A549 (cell line): ENCODE data around the gene PRSS57. TPM values are rescaled to one million over a fixed set of nuclear protein-coding genes. Genes with fewer than 3 reads are reported as not detected.

Experiments
- ATAC-seq, 2 experiments: fragments of 200-7000 bp in 1 of 2; fragments of >200 bp in 1 of 2; cut with Nextera tagmentation in 1 of 2; cut with Tn5 transposase in 1 of 2; 3 replicates each; pipeline versions ENCODE4 v1.8.0 to v1.9.1; 2018 to 2020; ENCODE audit warnings: mild to moderate bottlenecking in 1 of 2, moderate library complexity in 1 of 2
- CTCF ChIA-PET: fragments of 300-600 bp; sonication (Branson Sonifier 250); formaldehyde crosslinking; extraction: SDS; loops from one replicate; lab custom pipeline; 2021; ENCODE audit warnings: antibody characterized with exemption, inconsistent platforms; lab: Yijun Ruan, JAX
- POLR2A ChIA-PET: fragments of 350-600 bp; formaldehyde crosslinking; extraction: SDS; loops from one replicate; lab custom pipeline; 2021; ENCODE audit warnings: antibody characterized with exemption, inconsistent platforms; lab: Yijun Ruan, JAX
- DNase-seq, 2 experiments: peaks; one replicate each; pipeline versions ENCODE4 v3.0.0 to v3.0.0-alpha.2; 2011 to 2016; ENCODE audit warnings: low read depth in 1 of 2, low spot score in 1 of 2
- FAIRE-seq: peaks from 2 replicates; lab custom pipeline; 2011; peaks lifted over from hg19 to GRCh38; lab: Jason Lieb, UNC
- H3K27ac ChIP-seq, 2 experiments: fragments of >200 bp; sonication (Bioruptor Twin); formaldehyde crosslinking; 3 replicates each; pipeline ENCODE4 v1.5.1; 2016 to 2017
- H3K4me1 ChIP-seq: fragments of >200 bp; sonication (Bioruptor Twin); formaldehyde crosslinking; 3 replicates; pipeline ENCODE4 v1.6.1; 2016
- H3K4me2 ChIP-seq: fragments of >200 bp; sonication (Bioruptor Twin); formaldehyde crosslinking; 3 replicates; pipeline ENCODE4 v1.6.1; 2016
- H3K4me3 ChIP-seq: fragments of >200 bp; sonication (Bioruptor Twin); formaldehyde crosslinking; 3 replicates; pipeline ENCODE4 v1.5.1; 2016
- H3K9me3 ChIP-seq: fragments of >200 bp; sonication (Bioruptor Twin); formaldehyde crosslinking; 3 replicates; pipeline ENCODE4 v1.6.1; 2016
- ATOH8 ChIP-seq: fragments of 250-450 bp; sonication (Bioruptor Pico); IDR thresholded peaks from 2 replicates; pipeline ENCODE4 v1.5.0; 2020; ENCODE audit warnings: low read depth, mild to moderate bottlenecking, moderate library complexity
- BCL3 ChIP-seq: fragments of >200 bp; sonication (Bioruptor Twin); formaldehyde crosslinking; IDR thresholded peaks from 3 replicates; pipeline ENCODE4 v1.6.1; 2016
- BHLHE40 ChIP-seq: IDR thresholded peaks from 2 replicates; pipeline ENCODE4 v1.6.1; 2012; ENCODE audit warnings: low read depth, low read length, inconsistent platforms
- CBX2 ChIP-seq: fragments of 200-600 bp; sonication (generic); IDR thresholded peaks from 2 replicates; pipeline ENCODE4 v1.6.1; 2016; ENCODE audit warnings: low read depth, mild to moderate bottlenecking, borderline replicate concordance
- CEBPB ChIP-seq, 2 experiments: fragments of >200 bp in 1 of 2; sonication (Bioruptor Twin) in 1 of 2; formaldehyde crosslinking in 1 of 2; IDR thresholded peaks; 2 replicates each; pipeline ENCODE4 v1.6.1; 2012 to 2016
- CHD2 ChIP-seq: fragments of 150-350 bp; IDR thresholded peaks from 2 replicates; pipeline ENCODE4 v1.6.1; 2014; ENCODE audit warnings: low read length; ENCODE audit not compliant: partially characterized antibody
- CTCF ChIP-seq: fragments of >200 bp; sonication (Bioruptor Twin); formaldehyde crosslinking; IDR thresholded peaks from 3 replicates; pipeline ENCODE4 v1.5.1; 2016
- EP300 ChIP-seq, 2 experiments: fragments of >200 bp; sonication (Bioruptor Twin); formaldehyde crosslinking; IDR thresholded peaks; 2 replicates in 1 of 2; 3 replicates in 1 of 2; pipeline ENCODE4 v1.6.1; 2016 to 2017
- FOSL2 ChIP-seq, 2 experiments: fragments of 450-650 bp in 1 of 2; fragments of >200 bp in 1 of 2; sonication (Bioruptor Twin) in 1 of 2; formaldehyde crosslinking; IDR thresholded peaks; 2 replicates each; pipeline versions ENCODE4 v1.5.0 to v1.6.1; 2016 to 2020; ENCODE audit warnings: mild to moderate bottlenecking in 1 of 2, moderate library complexity in 1 of 2
- FOXS1 ChIP-seq: fragments of 250-450 bp; sonication (Bioruptor Pico); IDR thresholded peaks from 2 replicates; pipeline ENCODE4 v1.5.0; 2020; ENCODE audit warnings: mild to moderate bottlenecking, moderate library complexity
- HDAC2 ChIP-seq: fragments of 200-600 bp; sonication (generic); IDR thresholded peaks from 2 replicates; pipeline ENCODE4 v1.6.1; 2016
- HES2 ChIP-seq: fragments of >200 bp; sonication (Bioruptor Twin); formaldehyde crosslinking; IDR thresholded peaks from 2 replicates; pipeline ENCODE4 v1.6.1; 2016
- HOXA7 ChIP-seq: fragments of 250-450 bp; sonication (Bioruptor Pico); IDR thresholded peaks from 2 replicates; pipeline ENCODE4 v1.5.0; 2020; ENCODE audit warnings: mild to moderate bottlenecking, moderate library complexity
- HOXB13 ChIP-seq: fragments of 250-450 bp; sonication (Bioruptor Pico); IDR thresholded peaks from 2 replicates; pipeline ENCODE4 v1.5.0; 2020; ENCODE audit warnings: low read depth, mild to moderate bottlenecking, moderate library complexity
- HOXB5 ChIP-seq: fragments of 250-450 bp; sonication (Bioruptor Pico); IDR thresholded peaks from 2 replicates; pipeline ENCODE4 v1.5.0; 2020; ENCODE audit warnings: mild to moderate bottlenecking, moderate library complexity
- JUN ChIP-seq, 2 experiments: fragments of >200 bp; sonication (Bioruptor Twin); formaldehyde crosslinking; IDR thresholded peaks; 2 replicates in 1 of 2; 3 replicates in 1 of 2; pipeline ENCODE4 v1.6.1; 2016 to 2017
- JUNB ChIP-seq: fragments of >200 bp; sonication (Bioruptor Twin); formaldehyde crosslinking; IDR thresholded peaks from 2 replicates; pipeline ENCODE4 v1.6.1; 2016
- KDM1A ChIP-seq: fragments of 200-600 bp; sonication (generic); IDR thresholded peaks from 2 replicates; pipeline ENCODE4 v1.6.1; 2016; ENCODE audit warnings: low read depth, mild to moderate bottlenecking
- MAFK ChIP-seq: fragments of 450-650 bp; IDR thresholded peaks from 2 replicates; pipeline ENCODE4 v1.6.1; 2014; ENCODE audit not compliant: partially characterized antibody
- MAZ ChIP-seq: fragments of 150-350 bp; IDR thresholded peaks from 2 replicates; pipeline ENCODE4 v1.6.1; 2014; ENCODE audit warnings: antibody characterized with exemption, low read depth, low read length, borderline replicate concordance
- MYC ChIP-seq: IDR thresholded peaks from 2 replicates; pipeline ENCODE4 v1.6.1; 2012; ENCODE audit warnings: mild to moderate bottlenecking, inconsistent platforms, low read length, improper control_type of control experiment, borderline replicate concordance
- NFE2L2 ChIP-seq: fragments of 150-350 bp; conservative IDR thresholded peaks from 2 replicates; pipeline ENCODE4 v1.6.1; 2014; ENCODE audit warnings: low read length
- PBX3 ChIP-seq: IDR thresholded peaks from 2 replicates; pipeline ENCODE4 v1.6.1; 2012
- PHF8 ChIP-seq: fragments of 200-600 bp; sonication (generic); IDR thresholded peaks from 2 replicates; pipeline ENCODE4 v1.6.1; 2016; ENCODE audit warnings: low read depth, mild to moderate bottlenecking, antibody characterized with exemption, moderate library complexity, borderline replicate concordance
- POLR2A ChIP-seq: IDR thresholded peaks from 2 replicates; pipeline ENCODE4 v1.6.1; 2012; ENCODE audit warnings: mild to moderate bottlenecking, low read length
- POLR2AphosphoS2 ChIP-seq: conservative IDR thresholded peaks from 2 replicates; pipeline ENCODE4 v1.6.1; 2012; ENCODE audit warnings: low read length, improper control_type of control experiment, inconsistent platforms
- SREBF2 ChIP-seq: fragments of 450-650 bp; IDR thresholded peaks from 2 replicates; pipeline ENCODE4 v1.6.1; 2014; ENCODE audit warnings: mild to moderate bottlenecking, moderate library complexity
- TFCP2L1 ChIP-seq: fragments of 250-450 bp; sonication (Bioruptor Pico); IDR thresholded peaks from 2 replicates; pipeline ENCODE4 v1.5.0; 2021; ENCODE audit warnings: mild to moderate bottlenecking
- TP53 ChIP-seq: fragments of 250-450 bp; sonication (Bioruptor Pico); IDR thresholded peaks from 2 replicates; pipeline ENCODE4 v1.5.0; 2021; ENCODE audit warnings: mild to moderate bottlenecking, moderate library complexity
- USF2 ChIP-seq: fragments of 450-650 bp; IDR thresholded peaks from 2 replicates; pipeline ENCODE4 v1.6.1; 2014; ENCODE audit warnings: antibody characterized with exemption
- ZFP36 ChIP-seq: fragments of 450-650 bp; IDR thresholded peaks from 2 replicates; pipeline ENCODE4 v1.6.1; 2014; ENCODE audit warnings: borderline replicate concordance; ENCODE audit not compliant: partially characterized antibody
- ZSCAN20 ChIP-seq: fragments of 250-450 bp; sonication (Bioruptor Pico); IDR thresholded peaks from 2 replicates; pipeline ENCODE4 v1.8.0; 2022; ENCODE audit warnings: mild to moderate bottlenecking, moderate library complexity
- WGBS: methylation state at CpG from one replicate; pipeline ENCODE4 v1.1.6; 2017; ENCODE audit errors: missing lambda C conversion rate; 5-methylcytosine and 5-hydroxymethylcytosine counted together
- polyA plus RNA-seq, 4 experiments: library from polyadenylated mRNA; depleted of rRNA in 3 of 4; stranded (reverse); fragments of >200 nt; fragmentation: RNase III in 1 of 4; extraction: RNeasy Plus Mini Kit Qiagen cat#74134 plus additional on column Dnase treatment in 1 of 4; gene quantifications; 2 replicates in 3 of 4; 3 replicates in 1 of 4; pipeline ENCODE4 v1.2.3, GENCODE V29; 2011 to 2017

Gene PRSS57
- polyA plus RNA-seq, 2 of the 4 experiments (the other 2 are of a cell fraction) = 0.10 TPM; not detected in 1

- CTCF ChIA-PET = interaction anchor here (1.2 to 1.6 kb wide), 4 partner anchors 9 to 152 kb away, joined by 4 to 5 read pairs (median 4); no protein-coding TSS in a partner anchor
- no peak for FAIRE-seq
- no peak for DNase-seq
- Histone ChIP-seq H3K27ac (peak overlapping the region in 1 of 2 experiments; percentile 10; a peak in 1 of 6 replicates), H3K4me2 (no peak overlapping the region), H3K9me3 (no peaks in the 10 kb centered on the region), H3K4me3 (no peak overlapping the region), H3K4me1 (0 out of 3 replicates have a peak, but pooled peaks cover 4% of the 10 kb centered on the region)
- 91% methylated on average over 6 of the region's 32 CpGs for WGBS
- POLR2A ChIA-PET = no interaction called here
- no peak for ATAC-seq
- TF ChIP-seq PBX3 (no peak), FOSL2 (IDR thresholded peaks at IDR 0.05) (no peak), FOSL2 (CRISPR knock-in tag; IDR thresholded peaks at IDR 0.05) (no peak), SREBF2 (no peak), MYC (no peak), MAZ (no peak), NFE2L2 (no peak), CHD2 (no peak), TP53 (CRISPR knock-in tag) (no peak), TFCP2L1 (CRISPR knock-in tag) (no peak), POLR2A (no peak), POLR2AphosphoS2 (no peak), HOXA7 (CRISPR knock-in tag) (no peak), JUN (IDR thresholded peaks at IDR 0.05) (no peak), BHLHE40 (no peak)
Measured at GRCh38 chr19:736125-736524, 40.9 kb upstream of the PRSS57 start.

GRCh38 chr19:734716-735115 lies 39.5 kb upstream of the PRSS57 start:
- Histone ChIP-seq H3K9me3 (no peaks in the 10 kb centered on the region), H3K4me1 (0 out of 3 replicates have a peak, but pooled peaks cover 4% of the 10 kb centered on the region), H3K4me2 (no peak overlapping the region), H3K4me3 (no peak overlapping the region), H3K27ac (peak overlapping the region in 1 of 2 experiments; percentile 70; a peak in 3 of 6 replicates)
- ATAC-seq (no peak), FAIRE-seq (no peak), DNase-seq (no peak)
- CTCF ChIA-PET = interaction anchor here (0.6 to 2.4 kb wide), 27 partner anchors 10 to 251 kb away, joined by 3 to 17 read pairs (median 4); partner anchors contain the start of genes MISP, PALM and RNF126
- 67% methylated on average over 13 of the region's 13 CpGs for WGBS
- TF ChIP-seq ATOH8 (CRISPR knock-in tag) = no peak
- TF ChIP-seq HOXB5 (CRISPR knock-in tag) = no peak
- TF ChIP-seq HES2 = no peak
- TF ChIP-seq USF2 = no peak
- TF ChIP-seq CBX2 = no peak
- TF ChIP-seq BCL3 = no peak
- no peak for TF ChIP-seq CEBPB (IDR thresholded peaks at IDR 0.05)
- no peak for TF ChIP-seq MAFK
- TF ChIP-seq EP300 (IDR thresholded peaks at IDR 0.05) = no peak
- TF ChIP-seq KDM1A = no peak
- no peak for TF ChIP-seq CTCF
- TF ChIP-seq ZSCAN20 = no peak
- TF ChIP-seq PHF8 = no peak
- no peak for TF ChIP-seq FOSL2 (IDR thresholded peaks at IDR 0.05)
- no peak for TF ChIP-seq FOSL2 (CRISPR knock-in tag; IDR thresholded peaks at IDR 0.05)
- no peak for TF ChIP-seq JUNB
- no peak for TF ChIP-seq ZFP36
- TF ChIP-seq HDAC2 = no peak
- no peak for TF ChIP-seq JUN (IDR thresholded peaks at IDR 0.05)
- no peak for TF ChIP-seq HOXB13
- TF ChIP-seq FOXS1 (CRISPR knock-in tag) = no peak
- POLR2A ChIA-PET = interaction anchor here (1.0 kb wide), 2 partner anchors 18 to 72 kb away, joined by 5 read pairs; partner anchors contain the start of gene RNF126
